Erythroblast (primary cell): Measurements from ENCODE around the gene IFT88.
A peak's percentile ranks its signal among the peaks of the same experiment; 100 is the strongest.

Experiments
- DNase-seq, 2 experiments: peaks; one replicate each; lab custom pipeline; 2025; lab: John Stamatoyannopoulos, UW
- GATA1 ChIP-seq: IDR thresholded peaks from 2 replicates; pipeline ENCODE4 v1.6.1; 2011; ENCODE audit warnings: low read depth, mild to moderate bottlenecking, control low read depth, low read length, moderate library complexity
- POLR2A ChIP-seq: IDR thresholded peaks from 2 replicates; pipeline ENCODE4 v1.6.1; 2011; ENCODE audit warnings: mild to moderate bottlenecking, low read length

The IFT88 gene

DNA sequence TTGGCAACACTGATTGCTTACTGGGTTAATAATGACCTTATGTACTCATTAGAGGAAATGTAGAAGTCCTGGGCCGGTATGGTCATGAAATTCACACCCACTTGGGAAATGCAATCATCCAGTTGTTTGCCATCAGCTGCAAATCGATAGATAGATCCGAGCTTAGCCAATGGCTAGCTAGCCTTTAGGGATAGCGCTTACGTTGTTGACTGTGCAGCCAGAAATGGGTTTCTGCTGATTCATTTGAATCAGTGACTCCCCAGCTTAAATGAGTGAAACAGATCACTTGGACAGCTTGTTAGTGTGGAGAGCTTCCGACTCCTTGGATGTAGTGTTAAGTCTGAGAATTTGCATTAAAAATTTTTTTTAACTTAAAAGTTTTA is 148.4 kb downstream of the IFT88 start:
- DNase-seq: no peak
- no peak for TF ChIP-seq POLR2A
- TF ChIP-seq GATA1: no peak

DNA sequence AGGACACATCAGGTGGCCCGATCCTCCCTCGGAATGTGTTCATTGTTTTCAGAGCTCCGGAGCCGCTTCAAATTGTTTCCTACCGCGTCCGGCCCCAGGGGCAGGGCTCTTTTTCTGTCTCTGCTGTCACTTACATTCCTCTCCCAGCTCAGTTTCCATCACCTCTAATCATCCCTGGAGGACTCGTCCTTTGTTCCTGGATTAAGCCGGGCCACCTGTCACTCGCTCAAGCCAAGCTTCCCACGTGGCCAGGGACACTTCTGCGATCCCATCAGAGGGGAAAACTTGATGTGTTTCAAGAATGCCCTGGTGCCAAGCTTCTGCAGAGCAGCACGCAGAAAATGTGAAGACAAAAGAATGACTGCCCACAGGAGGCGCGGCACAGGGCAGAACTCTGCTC is 150.0 kb downstream of the IFT88 start:
- no peak for DNase-seq
- no peak for TF ChIP-seq POLR2A
- TF ChIP-seq GATA1: no peak

DNA sequence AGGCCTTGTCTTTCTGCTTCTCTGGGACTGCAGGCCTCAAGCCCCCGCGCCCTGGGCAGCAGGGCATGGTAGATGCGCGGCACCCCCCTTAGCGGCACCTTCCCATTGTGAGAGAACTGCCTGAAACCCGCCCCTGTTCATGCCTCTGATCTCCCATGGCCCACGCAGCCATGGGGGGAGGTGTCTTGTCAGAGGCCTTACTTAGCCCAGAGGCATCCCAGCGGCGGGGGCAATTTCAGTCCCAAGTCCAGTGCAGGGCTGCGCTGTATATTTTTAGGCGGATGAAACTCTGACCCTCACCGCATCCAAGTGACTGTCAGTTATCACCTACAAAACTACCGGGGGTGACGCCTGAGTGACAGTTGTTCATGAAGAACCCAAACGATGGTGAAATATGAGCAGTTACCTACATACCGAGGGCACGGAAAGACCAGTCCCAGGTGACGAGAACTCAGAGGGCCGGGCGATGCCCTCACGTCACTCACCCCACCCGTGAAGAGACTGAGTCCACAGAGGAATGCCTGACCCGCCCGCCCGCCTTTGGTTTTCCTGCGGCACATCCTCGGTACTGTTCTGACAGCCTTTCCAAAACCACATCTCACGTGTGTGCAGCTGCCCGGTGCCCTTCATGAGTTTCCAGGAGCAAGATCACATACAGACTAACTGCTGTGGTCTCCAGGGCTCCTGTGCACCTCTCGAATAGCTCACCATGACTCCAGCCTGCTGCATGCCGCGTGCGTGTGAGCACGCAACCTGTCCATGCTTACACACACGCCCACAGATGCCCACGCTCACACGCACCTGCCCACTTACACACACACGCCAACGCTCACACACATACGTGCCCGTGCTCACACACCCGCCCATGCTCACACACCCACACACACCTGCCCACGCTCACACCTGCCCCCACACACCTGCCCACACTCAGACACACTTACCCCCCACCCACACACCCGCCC is 150.9 kb downstream of the IFT88 start:
- TF ChIP-seq POLR2A (no peak), GATA1 (no peak)
- DNase-seq: peak in 1 of 2 experiments; percentile 10

GRCh38 chr13:20718958-20719566 is 152.1 kb downstream of the IFT88 start:
- no peak for DNase-seq
- TF ChIP-seq GATA1: no peak
- no peak for TF ChIP-seq POLR2A

DNA sequence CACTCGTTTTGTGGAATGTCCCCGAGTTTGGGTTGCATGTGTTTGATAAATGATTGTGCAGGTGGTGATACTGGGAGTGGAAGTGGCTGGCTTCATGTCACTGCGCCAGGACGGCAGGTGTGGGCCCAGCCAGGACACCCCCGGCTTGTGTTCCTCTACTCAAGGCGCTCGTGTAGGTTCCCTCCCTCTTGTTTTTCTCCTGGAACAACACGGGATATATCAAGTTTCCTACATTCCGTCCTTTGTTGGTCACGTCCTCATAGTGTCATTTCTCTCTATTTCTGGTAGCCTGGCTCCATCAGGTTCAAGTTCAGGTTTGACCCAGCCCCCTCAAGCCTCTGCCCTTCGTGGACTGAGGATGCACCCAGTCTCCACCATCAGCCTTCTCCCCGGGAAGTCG is 152.8 kb downstream of the IFT88 start:
- no peak for DNase-seq
- TF ChIP-seq POLR2A (no peak), GATA1 (no peak)

GRCh38 chr13:20720499-20720898 is 153.5 kb downstream of the IFT88 start:
- TF ChIP-seq GATA1: no peak
- TF ChIP-seq POLR2A: no peak
- no peak for DNase-seq

GRCh38 chr13:20721058-20721453 is 154.1 kb downstream of the IFT88 start:
- DNase-seq: no peak
- TF ChIP-seq POLR2A: no peak
- no peak for TF ChIP-seq GATA1

- TF ChIP-seq GATA1 (no peak), POLR2A (no peak)
- DNase-seq: peak; percentile 71 to 83
Observed at GRCh38 chr13:20721454-20722357, 154.7 kb downstream of the IFT88 start.

GRCh38 chr13:20727856-20728255 is 160.9 kb downstream of the IFT88 start:
- peak in 1 of 2 experiments; percentile 13 for DNase-seq
- TF ChIP-seq POLR2A (no peak), GATA1 (no peak)

- no peak for DNase-seq
- no peak for TF ChIP-seq POLR2A
- no peak for TF ChIP-seq GATA1
Observed at GRCh38 chr13:20728579-20729311, 161.8 kb downstream of the IFT88 start.

DNA sequence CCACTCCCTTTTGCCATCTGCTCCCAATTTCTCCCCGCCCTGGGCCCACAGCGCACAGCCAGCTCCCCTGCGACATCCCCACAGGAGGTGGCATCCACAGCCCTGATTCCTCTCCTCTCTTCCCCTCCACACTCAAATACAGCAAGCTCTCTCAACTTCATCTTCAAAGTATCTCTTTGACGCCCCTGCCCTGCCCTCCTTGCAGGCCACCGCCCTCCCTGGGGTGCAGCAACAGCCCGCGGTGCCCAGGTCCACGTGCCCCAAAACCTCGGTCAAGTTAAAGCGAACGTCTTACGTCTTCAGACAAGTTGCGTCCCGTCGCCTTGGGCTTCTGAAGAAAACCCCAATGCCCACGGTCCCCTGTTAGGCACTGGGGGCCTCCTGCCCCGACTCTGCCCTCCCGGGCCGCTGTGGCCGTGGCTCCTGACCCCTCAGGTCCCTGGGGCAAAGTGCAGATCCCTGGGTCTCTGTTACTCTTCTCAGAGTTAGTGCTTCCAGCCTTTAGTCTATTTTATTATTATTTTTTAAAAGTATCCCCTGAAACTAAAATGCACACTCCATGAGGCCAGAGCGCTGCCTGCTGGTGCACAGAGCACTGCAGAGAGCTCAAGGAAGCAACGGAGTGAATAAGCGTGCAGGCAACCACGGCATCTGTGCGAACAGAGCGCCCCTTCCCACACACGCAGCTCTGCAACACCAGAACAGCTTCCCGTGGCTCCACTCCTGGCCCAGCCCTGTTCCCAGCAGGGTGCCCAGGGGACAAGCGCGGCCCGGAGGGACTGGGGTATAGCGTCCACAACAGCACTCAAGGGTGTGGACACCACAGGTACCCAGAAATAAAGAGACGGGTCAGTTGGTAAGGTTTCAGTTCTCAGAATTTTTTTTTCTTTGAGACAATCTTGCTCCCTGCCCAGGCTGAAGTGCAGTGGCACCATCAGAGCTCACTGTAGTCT is 163.0 kb downstream of the IFT88 start:
- no peak for DNase-seq
- TF ChIP-seq GATA1: no peak
- TF ChIP-seq POLR2A: no peak

GRCh38 chr13:20738616-20739015 is 171.7 kb downstream of the IFT88 start:
- TF ChIP-seq POLR2A: no peak
- no peak for TF ChIP-seq GATA1
- no peak for DNase-seq
